Left ventricle myocardium superior (tissue), 1 donor: ENCODE results near the gene ITGB8. TPM values are rescaled to one million over a fixed set of nuclear protein-coding genes. Genes with fewer than 3 reads are reported as not detected.
"Not testable (repeated sequence)": the region's sequence is repeated elsewhere in the genome, so short reads cannot be mapped to it uniquely, and the experiment has no call there.

Source experiments
- ATAC-seq: fragments of 200-7000 bp; cut with Tn5 transposase; one replicate; pipeline ENCODE4 v1.9.1; 2020; ENCODE audit warnings: mild to moderate bottlenecking, moderate library complexity
- DNase-seq: peaks from one replicate; pipeline ENCODE4 v3.0.0-alpha.2; 2020
- intact Hi-C: fragments of 100-400 bp; cut with micrococcal nuclease; formaldehyde crosslinking; loops from one replicate; pipeline ENCODE4 v1.11.0; 2022
- total RNA-seq: library from RNA; stranded (reverse); fragmentation: NEBNext Ultra II Directional; extraction: Animal tissue kit (Norgen Biotek cat#: 25700); gene quantifications from one replicate; pipeline ENCODE4 v1.2.1, GENCODE V29; 2021
- donor health status: DM: no; HTN: yes; CAD: no; lungs with severe emphysema.

Gene ITGB8
- total RNA-seq, 1 donor from 2014 or later: 4.8 TPM

- ATAC-seq (no peak), DNase-seq (no peak)
- intact Hi-C loops: no loop called here
Measured at GRCh38 chr7:20359341-20359963, 28.8 kb downstream of the ITGB8 start.

GRCh38 chr7:20362574-20363253, 32.0 kb downstream of the ITGB8 start:
- ATAC-seq (no peak), DNase-seq (no peak)
- intact Hi-C loops: no loop called here

GRCh38 chr7:20364571-20365196, 34.0 kb downstream of the ITGB8 start:
- DNase-seq: no peak
- no peak for ATAC-seq
- intact Hi-C loops: no loop called here

GRCh38 chr7:20365486-20365885, 34.8 kb downstream of the ITGB8 start:
- intact Hi-C loops: no loop called here
- peak; percentile 78 for ATAC-seq
- DNase-seq: no peak

- DNase-seq: no peak
- intact Hi-C loops: no loop called here
- ATAC-seq: no peak
Measured at GRCh38 chr7:20374399-20374798, 43.7 kb downstream of the ITGB8 start.

GRCh38 chr7:20376796-20377195, 46.1 kb downstream of the ITGB8 start:
- intact Hi-C loops: no loop called here
- no peak for ATAC-seq
- no peak for DNase-seq

- intact Hi-C loops: no loop called here
- no peak for ATAC-seq
Measured at GRCh38 chr7:20381406-20382034, 50.8 kb downstream of the ITGB8 start.

GRCh38 chr7:20383351-20383750, 52.7 kb downstream of the ITGB8 start:
- DNase-seq: no peak
- intact Hi-C loops: no loop called here
- ATAC-seq: no peak

More at GRCh38 chr7:20381406-20382034, 50.8 kb downstream of the ITGB8 start:
- no peak for DNase-seq

GRCh38 chr7:20385126-20385525, 54.4 kb downstream of the ITGB8 start:
- no peak for DNase-seq
- ATAC-seq: no peak
- intact Hi-C loops: no loop called here

- DNase-seq (no peak), ATAC-seq (no peak)
- intact Hi-C loops: no loop called here
Measured at GRCh38 chr7:20388084-20388483, 57.4 kb downstream of the ITGB8 start.

GRCh38 chr7:20389192-20389591, 58.5 kb downstream of the ITGB8 start:
- intact Hi-C loops, DNase-seq, ATAC-seq: not testable (repeated sequence)

GRCh38 chr7:20393021-20393610, 62.4 kb downstream of the ITGB8 start:
- ATAC-seq: no peak
- DNase-seq: no peak

GRCh38 chr7:20393616-20394015, 62.9 kb downstream of the ITGB8 start:
- no peak for ATAC-seq
- intact Hi-C loops: no loop called here

More at GRCh38 chr7:20393021-20393610, 62.4 kb downstream of the ITGB8 start:
- intact Hi-C loops: no loop called here

GRCh38 chr7:20394284-20394683, 63.6 kb downstream of the ITGB8 start:
- intact Hi-C loops: no loop called here
- ATAC-seq: no peak
- DNase-seq: no peak

More at GRCh38 chr7:20393616-20394015, 62.9 kb downstream of the ITGB8 start:
- no peak for DNase-seq

- ATAC-seq: no peak
- intact Hi-C loops: no loop called here
Measured at GRCh38 chr7:20395104-20395503, 64.4 kb downstream of the ITGB8 start.

GRCh38 chr7:20395511-20395910, 64.8 kb downstream of the ITGB8 start:
- DNase-seq: no peak
- intact Hi-C loops: no loop called here
- no peak for ATAC-seq

More at GRCh38 chr7:20395104-20395503, 64.4 kb downstream of the ITGB8 start:
- DNase-seq: no peak

- DNase-seq (no peak), ATAC-seq (no peak)
- intact Hi-C loops: no loop called here
Measured at GRCh38 chr7:20399521-20399920, 68.8 kb downstream of the ITGB8 start.

- intact Hi-C loops: no loop called here
- no peak for DNase-seq
- no peak for ATAC-seq
Measured at GRCh38 chr7:20401861-20402746, 71.4 kb downstream of the ITGB8 start.
